DOHH2 (cell line): ENCODE measurements around the gene PNMT.

Experiments
- H3F3A ChIP-seq: fragments of 200-600 bp; sonication (generic), shearing (Covaris generic); 2 replicates; pipeline ENCODE4 v1.6.0; 2016; ENCODE audit warnings: antibody characterized with exemption, mild to moderate bottlenecking; ENCODE audit not compliant: control insufficient read depth, insufficient read depth
- H3K27ac ChIP-seq: fragments of 200-600 bp; sonication (generic); 2 replicates; pipeline ENCODE4 v1.5.1; 2014; ENCODE audit warnings: low read depth, mild to moderate bottlenecking, low read length, moderate library complexity
- H3K27me3 ChIP-seq: fragments of 200-600 bp; sonication (generic); 2 replicates; pipeline ENCODE4 v1.6.1; 2014; ENCODE audit warnings: mild to moderate bottlenecking, low read length, mixed read lengths; ENCODE audit not compliant: control insufficient read depth
- H3K36me3 ChIP-seq: fragments of 200-600 bp; sonication (generic); 2 replicates; pipeline ENCODE4 v1.6.1; 2014; ENCODE audit warnings: mild to moderate bottlenecking, low read length, moderate library complexity, mixed read lengths; ENCODE audit not compliant: control insufficient read depth
- H3K4me1 ChIP-seq: fragments of 200-600 bp; sonication (generic); 2 replicates; pipeline ENCODE4 v1.6.1; 2014; ENCODE audit warnings: mild to moderate bottlenecking, low read length, mixed read lengths; ENCODE audit not compliant: control insufficient read depth
- H3K4me2 ChIP-seq: fragments of 200-600 bp; sonication (generic); 2 replicates; pipeline ENCODE4 v1.6.0; 2014; ENCODE audit warnings: mild to moderate bottlenecking, low read length, moderate library complexity
- H3K4me3 ChIP-seq: fragments of 200-600 bp; sonication (generic); 2 replicates; pipeline ENCODE4 v1.5.1; 2014; ENCODE audit warnings: mild to moderate bottlenecking, low read length, mixed read lengths
- H3K79me2 ChIP-seq: fragments of 200-600 bp; sonication (generic); 2 replicates; pipeline ENCODE4 v1.6.1; 2014; ENCODE audit warnings: mild to moderate bottlenecking, low read length, mixed read lengths; ENCODE audit not compliant: control insufficient read depth
- H3K9me2 ChIP-seq: fragments of 200-600 bp; sonication (generic); replicated peaks from 2 replicates; pipeline ENCODE4 v1.6.1; 2014; ENCODE audit warnings: mild to moderate bottlenecking, low read length, mixed read lengths; ENCODE audit not compliant: control insufficient read depth
- H3K9me3 ChIP-seq: fragments of 200-600 bp; sonication (generic); 2 replicates; pipeline ENCODE4 v1.6.1; 2014; ENCODE audit warnings: antibody characterized with exemption, low read length, mixed read lengths; ENCODE audit not compliant: control insufficient read depth, insufficient read depth
- H4K20me1 ChIP-seq: fragments of 200-600 bp; sonication (generic); 2 replicates; pipeline ENCODE4 v1.6.0; 2014; ENCODE audit warnings: low read depth, mild to moderate bottlenecking, antibody characterized with exemption, low read length, moderate library complexity; ENCODE audit not compliant: control insufficient read depth, insufficient read depth
- EZH2phosphoT487 ChIP-seq: fragments of 200-600 bp; sonication (generic); IDR thresholded peaks from 2 replicates; pipeline ENCODE4 v1.6.1; 2017; ENCODE audit warnings: borderline replicate concordance, mild to moderate bottlenecking, antibody characterized with exemption, low read length, moderate library complexity, mixed read lengths
- TF ChIP-seq, protein P1 (sequence below): fragments of 200-600 bp; sonication (generic); IDR thresholded peaks from one replicate; pipeline ENCODE4 v1.5.1; 2014; ENCODE audit warnings: antibody characterized with exemption, mild to moderate bottlenecking, low read depth, low read length; ENCODE audit not compliant: poor library complexity, severe bottlenecking

PNMT gene

DNA sequence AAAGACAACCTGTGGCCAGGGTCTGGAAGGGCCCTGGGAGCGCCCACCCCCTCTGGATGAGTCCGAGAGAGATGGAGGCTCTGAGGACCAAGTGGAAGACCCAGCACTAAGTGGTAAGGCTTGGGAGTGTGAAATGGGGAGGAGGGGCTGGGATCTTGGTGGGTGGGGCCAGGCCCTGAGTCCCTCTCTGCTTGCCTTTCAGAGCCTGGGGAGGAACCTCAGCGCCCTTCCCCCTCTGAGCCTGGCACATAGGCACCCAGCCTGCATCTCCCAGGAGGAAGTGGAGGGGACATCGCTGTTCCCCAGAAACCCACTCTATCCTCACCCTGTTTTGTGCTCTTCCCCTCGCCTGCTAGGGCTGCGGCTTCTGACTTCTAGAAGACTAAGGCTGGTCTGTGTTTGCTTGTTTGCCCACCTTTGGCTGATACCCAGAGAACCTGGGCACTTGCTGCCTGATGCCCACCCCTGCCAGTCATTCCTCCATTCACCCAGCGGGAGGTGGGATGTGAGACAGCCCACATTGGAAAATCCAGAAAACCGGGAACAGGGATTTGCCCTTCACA lies 32.6 kb upstream of the PNMT start:
- no peaks in the 10 kb centered on the region for H3F3A ChIP-seq
- peaks cover 39% of the 10 kb centered on the region for H3K79me2 ChIP-seq
- H3K9me3 ChIP-seq, result no peaks in the 10 kb centered on the region
- no peaks in the 10 kb centered on the region for H3K9me2 ChIP-seq
- TF ChIP-seq EZH2phosphoT487, result no peak
- TF ChIP-seq, protein P1, sequence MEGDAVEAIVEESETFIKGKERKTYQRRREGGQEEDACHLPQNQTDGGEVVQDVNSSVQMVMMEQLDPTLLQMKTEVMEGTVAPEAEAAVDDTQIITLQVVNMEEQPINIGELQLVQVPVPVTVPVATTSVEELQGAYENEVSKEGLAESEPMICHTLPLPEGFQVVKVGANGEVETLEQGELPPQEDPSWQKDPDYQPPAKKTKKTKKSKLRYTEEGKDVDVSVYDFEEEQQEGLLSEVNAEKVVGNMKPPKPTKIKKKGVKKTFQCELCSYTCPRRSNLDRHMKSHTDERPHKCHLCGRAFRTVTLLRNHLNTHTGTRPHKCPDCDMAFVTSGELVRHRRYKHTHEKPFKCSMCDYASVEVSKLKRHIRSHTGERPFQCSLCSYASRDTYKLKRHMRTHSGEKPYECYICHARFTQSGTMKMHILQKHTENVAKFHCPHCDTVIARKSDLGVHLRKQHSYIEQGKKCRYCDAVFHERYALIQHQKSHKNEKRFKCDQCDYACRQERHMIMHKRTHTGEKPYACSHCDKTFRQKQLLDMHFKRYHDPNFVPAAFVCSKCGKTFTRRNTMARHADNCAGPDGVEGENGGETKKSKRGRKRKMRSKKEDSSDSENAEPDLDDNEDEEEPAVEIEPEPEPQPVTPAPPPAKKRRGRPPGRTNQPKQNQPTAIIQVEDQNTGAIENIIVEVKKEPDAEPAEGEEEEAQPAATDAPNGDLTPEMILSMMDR, result no peak
- peaks cover 6% of the 10 kb centered on the region; the same call in 1 of the 2 replicates for H3K36me3 ChIP-seq
- H3K4me2 ChIP-seq, result peak overlapping the region; percentile 99
- H3K27me3 ChIP-seq, result no peaks in the 10 kb centered on the region
- H3K27ac ChIP-seq, result no peak overlapping the region
- peaks cover 29% of the 10 kb centered on the region for H3K4me1 ChIP-seq
- peak overlapping the region; percentile 99; the same call in 1 of the 2 replicates for H3K4me3 ChIP-seq
- no peaks in the 10 kb centered on the region for H4K20me1 ChIP-seq

DNA sequence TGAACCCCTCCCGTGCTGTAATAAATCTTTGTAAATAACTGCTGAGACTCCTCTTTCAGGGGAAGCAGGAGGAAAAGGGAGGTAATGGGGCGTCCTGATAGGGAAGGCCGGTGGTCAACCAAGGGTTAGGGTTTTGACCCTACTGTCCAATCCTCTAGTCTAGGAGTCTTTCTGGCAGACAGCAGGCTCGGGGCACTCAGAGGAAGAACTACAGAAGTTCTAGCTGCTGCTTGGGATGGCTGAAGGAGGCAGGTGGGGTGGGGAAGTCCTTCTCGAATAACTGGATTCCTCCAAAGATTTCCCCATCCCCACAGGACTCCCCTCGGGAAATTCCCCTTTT lies 31.7 kb upstream of the PNMT start:
- H4K20me1 ChIP-seq, result no peaks in the 10 kb centered on the region
- peak overlapping the region; percentile 62 for H3K27ac ChIP-seq

DNA sequence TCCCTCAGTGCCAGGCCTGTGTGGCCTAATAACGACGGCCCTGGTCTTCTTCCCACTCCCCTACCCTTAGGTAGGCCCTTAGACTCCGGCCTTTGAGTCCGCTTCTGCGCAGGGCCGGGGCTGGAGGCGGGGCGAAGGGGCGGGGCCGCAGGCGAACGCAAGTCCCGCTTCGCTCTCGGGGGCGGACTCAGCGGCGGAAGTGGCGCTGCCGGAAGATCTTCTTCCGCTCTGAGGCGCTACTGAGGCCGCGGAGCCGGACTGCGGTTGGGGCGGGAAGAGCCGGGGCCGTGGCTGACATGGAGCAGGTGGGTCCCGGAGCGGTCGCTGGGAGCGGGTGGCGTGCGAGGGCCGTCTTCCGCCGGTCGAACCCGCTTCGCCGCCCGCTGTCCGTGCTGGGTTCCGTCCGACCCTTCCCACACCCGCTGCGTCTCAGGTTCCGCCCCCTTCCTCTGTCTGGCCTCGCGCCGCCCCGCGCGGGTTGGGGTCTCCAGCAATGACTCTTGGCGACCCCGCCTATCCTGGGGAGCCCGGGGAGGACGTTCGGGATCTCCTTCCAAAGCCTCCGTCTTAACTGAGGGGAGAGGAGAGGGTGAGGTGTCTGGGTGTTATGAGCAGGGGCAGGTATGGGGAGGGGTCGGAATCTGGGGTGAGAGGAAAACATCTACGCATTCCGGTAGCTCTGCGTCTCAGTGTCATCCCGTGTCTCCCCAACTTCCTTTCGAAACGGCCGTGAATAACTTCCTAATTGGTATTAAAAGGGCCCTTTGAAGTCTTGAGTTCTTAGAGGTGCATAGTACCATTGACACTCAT lies 31.1 kb upstream of the PNMT start, which contains the start of gene STARD3:
STARD3 (plus strand) TSS at position 218 of the 810 bp plus-strand sequence. CDS start 16,388 bp downstream, outside the sequence.
- H3K9me2 ChIP-seq, result no peaks in the 10 kb centered on the region
- peak within 1 kb of the TSS; percentile 62 for H3K27ac ChIP-seq
- H3K9me3 ChIP-seq, result no peaks in the 10 kb centered on the region
- no peaks in the 10 kb centered on the region for H3K27me3 ChIP-seq
- peak within 1 kb of the TSS; percentile 99 for H3K4me2 ChIP-seq
- peak within 1 kb of the TSS; percentile 99 for H3K4me3 ChIP-seq
- H3K4me1 ChIP-seq, result peaks cover 29% of the 10 kb centered on the region
- peaks cover 9% of the 10 kb centered on the region; the same call in 1 of the 2 replicates for H3K36me3 ChIP-seq
- peaks cover 53% of the 10 kb centered on the region for H3K79me2 ChIP-seq
- no peaks in the 10 kb centered on the region for H3F3A ChIP-seq
- H4K20me1 ChIP-seq, result 0 out of 2 replicates have a peak, but pooled peaks cover 2% of the 10 kb centered on the region
- TF ChIP-seq EZH2phosphoT487, result no peak
- TF ChIP-seq, protein P1, result peak; percentile 28

More for the DNA sequence above, 31.7 kb upstream of the PNMT start:
- H3K27me3 ChIP-seq, result no peaks in the 10 kb centered on the region
- H3K36me3 ChIP-seq, result peaks cover 9% of the 10 kb centered on the region; the same call in 1 of the 2 replicates
- H3K9me3 ChIP-seq, result no peaks in the 10 kb centered on the region
- H3K4me1 ChIP-seq, result peaks cover 29% of the 10 kb centered on the region
- H3K4me3 ChIP-seq, result peak overlapping the region; percentile 99
- TF ChIP-seq, protein P1, result no peak
- TF ChIP-seq EZH2phosphoT487, result no peak
- peak overlapping the region; percentile 99 for H3K4me2 ChIP-seq
- H3K9me2 ChIP-seq, result no peaks in the 10 kb centered on the region
- H3K79me2 ChIP-seq, result peaks cover 47% of the 10 kb centered on the region
- H3F3A ChIP-seq, result no peaks in the 10 kb centered on the region
